ENCODE measurements around the gene ITGA3. TPM values are rescaled to one million over a fixed set of nuclear protein-coding genes. Genes with fewer than 3 reads are reported as not detected.
A peak's percentile ranks its signal among the peaks of the same experiment; 100 is the strongest.

The ITGA3 gene
- total RNA-seq, 1 experiment from 2014 or later = 392 TPM

DNA sequence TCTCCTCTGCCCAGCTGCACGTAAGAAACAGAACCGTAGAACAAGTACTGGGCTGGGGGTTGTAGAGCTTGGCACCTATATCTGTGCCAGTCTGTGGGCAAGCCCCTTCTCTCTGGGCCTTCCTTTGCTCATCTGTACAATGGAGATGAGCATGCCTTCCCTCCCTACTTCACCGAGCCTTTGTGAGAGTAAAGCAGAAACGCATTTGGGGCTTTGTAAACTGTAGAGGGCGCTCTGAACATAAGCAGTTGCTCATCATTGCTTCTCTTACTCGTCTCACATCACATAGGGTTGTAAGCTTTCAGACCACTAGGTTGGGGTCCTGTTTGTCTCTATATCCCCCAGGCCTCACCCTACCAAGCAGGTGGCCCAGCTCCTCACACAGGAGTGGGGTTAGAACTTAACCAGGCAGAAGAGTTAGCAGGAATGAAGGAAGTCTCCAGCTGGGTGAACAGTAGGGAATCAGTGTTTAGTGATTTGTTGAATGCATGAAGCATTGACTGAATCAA is 59.0 kb downstream of the ITGA3 start:
- H3K27ac ChIP-seq (ENCODE audit: low read depth, low read length) = no peak overlapping the region
- H3K4me1 ChIP-seq (ENCODE audit: control insufficient read depth in 1 of 2, insufficient read depth in 2 of 2, low read length in 2 of 2) = peaks cover 7 to 22% of the 10 kb centered on the region in 2 experiments; a peak in 3 of 4 replicates
- ChIA-PET CTCF (interaction anchor here (1.1 to 6.8 kb wide), 11 partner anchors 9 to 85 kb away, joined by 3 to 55 read pairs (median 5); partner anchors contain the start of gene PDK2), RAD21 (ENCODE audit: low non-redundant PET in 1 of 2, low total read pairs in 2 of 2, uncharacterized antibody in 2 of 2, unreplicated experiment in 2 of 2) (no interaction called here), POLR2A (no interaction called here)
- DNase-seq (ENCODE audit: low read depth, low spot score) (peak; percentile 66), ATAC-seq (peak; percentile 51)
- intact Hi-C loops (cut with micrococcal nuclease) = loop anchor here (2.0 kb wide), 1 partner anchor 46 kb away; no protein-coding TSS in a partner anchor
- no peaks in the 10 kb centered on the region for H4K20me1 ChIP-seq (ENCODE audit: insufficient read depth)
- no TSS peak for BruUV-seq (replicated peaks)
- peak overlapping the region; percentile 34 for H2AFZ ChIP-seq (ENCODE audit: low read depth, low read length, poor library complexity, severe bottlenecking)
- peaks cover 6% of the 10 kb centered on the region; the same call in 1 of the 2 replicates for H3K27me3 ChIP-seq (ENCODE audit: insufficient read depth, low read length)
- no peaks in the 10 kb centered on the region for H3K79me2 ChIP-seq (ENCODE audit: insufficient read depth, low read length)
- H3K9me3 ChIP-seq (ENCODE audit: control insufficient read depth in 1 of 2, insufficient read depth in 1 of 2, low read depth in 1 of 2, low read length in 2 of 2) = no peaks in the 10 kb centered on the region
- peak overlapping the region; percentile 35 for H3K4me2 ChIP-seq (ENCODE audit: low read length)
- H3K9me2 ChIP-seq (ENCODE audit: insufficient read depth) = no peaks in the 10 kb centered on the region
- H3K9ac ChIP-seq (ENCODE audit: low read length) = no peak overlapping the region
- TF ChIP-seq EZH2 (IDR thresholded peaks at IDR 0.05) = no peak
- TF ChIP-seq, protein P1, sequence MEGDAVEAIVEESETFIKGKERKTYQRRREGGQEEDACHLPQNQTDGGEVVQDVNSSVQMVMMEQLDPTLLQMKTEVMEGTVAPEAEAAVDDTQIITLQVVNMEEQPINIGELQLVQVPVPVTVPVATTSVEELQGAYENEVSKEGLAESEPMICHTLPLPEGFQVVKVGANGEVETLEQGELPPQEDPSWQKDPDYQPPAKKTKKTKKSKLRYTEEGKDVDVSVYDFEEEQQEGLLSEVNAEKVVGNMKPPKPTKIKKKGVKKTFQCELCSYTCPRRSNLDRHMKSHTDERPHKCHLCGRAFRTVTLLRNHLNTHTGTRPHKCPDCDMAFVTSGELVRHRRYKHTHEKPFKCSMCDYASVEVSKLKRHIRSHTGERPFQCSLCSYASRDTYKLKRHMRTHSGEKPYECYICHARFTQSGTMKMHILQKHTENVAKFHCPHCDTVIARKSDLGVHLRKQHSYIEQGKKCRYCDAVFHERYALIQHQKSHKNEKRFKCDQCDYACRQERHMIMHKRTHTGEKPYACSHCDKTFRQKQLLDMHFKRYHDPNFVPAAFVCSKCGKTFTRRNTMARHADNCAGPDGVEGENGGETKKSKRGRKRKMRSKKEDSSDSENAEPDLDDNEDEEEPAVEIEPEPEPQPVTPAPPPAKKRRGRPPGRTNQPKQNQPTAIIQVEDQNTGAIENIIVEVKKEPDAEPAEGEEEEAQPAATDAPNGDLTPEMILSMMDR (IDR thresholded peaks at IDR 0.05 in 2 of 3, conservative IDR thresholded peaks at IDR 0.05 in 1 of 3; ENCODE audit: borderline replicate concordance in 1 of 3, insufficient read depth in 1 of 3, low read depth in 2 of 3, low read length in 2 of 3) = peak; percentile 88 to 98 (median 92)
- no peaks in the 10 kb centered on the region for H3K36me3 ChIP-seq (ENCODE audit: control insufficient read depth in 1 of 2, insufficient read depth in 2 of 2, low read length in 2 of 2)
- H3K4me3 ChIP-seq (replicated peaks in 1 of 2; ENCODE audit: low read depth in 1 of 2, low read length in 2 of 2) = no peak overlapping the region

- POLR2A ChIA-PET = no interaction called here
- H3K9me2 ChIP-seq (ENCODE audit: insufficient read depth) = no peaks in the 10 kb centered on the region
- no peak for DNase-seq (ENCODE audit: low read depth, low spot score)
- no peak overlapping the region for H2AFZ ChIP-seq (ENCODE audit: low read depth, low read length, poor library complexity, severe bottlenecking)
- RAD21 ChIA-PET (ENCODE audit: low non-redundant PET in 1 of 2, low total read pairs in 2 of 2, uncharacterized antibody in 2 of 2, unreplicated experiment in 2 of 2) = no interaction called here
- H3K4me1 ChIP-seq (ENCODE audit: control insufficient read depth in 1 of 2, insufficient read depth in 2 of 2, low read length in 2 of 2) = peaks cover 7 to 22% of the 10 kb centered on the region in 2 experiments; a peak in 3 of 4 replicates
- no peaks in the 10 kb centered on the region for H3K9me3 ChIP-seq (ENCODE audit: control insufficient read depth in 1 of 2, insufficient read depth in 1 of 2, low read depth in 1 of 2, low read length in 2 of 2)
- no peak overlapping the region for H3K9ac ChIP-seq (ENCODE audit: low read length)
- H3K79me2 ChIP-seq (ENCODE audit: insufficient read depth, low read length) = no peaks in the 10 kb centered on the region
- CTCF ChIA-PET = interaction anchor here (1.4 to 6.8 kb wide), 6 partner anchors 23 to 84 kb away, joined by 3 to 55 read pairs (median 10); partner anchors contain the start of gene PDK2
- H3K27me3 ChIP-seq (ENCODE audit: insufficient read depth, low read length) = peaks cover 6% of the 10 kb centered on the region; the same call in 1 of the 2 replicates
- no peak overlapping the region for H3K27ac ChIP-seq (ENCODE audit: low read depth, low read length)
- no peaks in the 10 kb centered on the region for H3K36me3 ChIP-seq (ENCODE audit: control insufficient read depth in 1 of 2, insufficient read depth in 2 of 2, low read length in 2 of 2)
- H3K4me2 ChIP-seq (ENCODE audit: low read length) = no peak overlapping the region
- intact Hi-C loops (cut with micrococcal nuclease) = loop anchor here (2.0 kb wide), 1 partner anchor 45 kb away; no protein-coding TSS in a partner anchor
- no TSS peak for BruUV-seq (replicated peaks)
- no peak for ATAC-seq
- H3K4me3 ChIP-seq (replicated peaks in 1 of 2; ENCODE audit: low read depth in 1 of 2, low read length in 2 of 2) = no peak overlapping the region
- TF ChIP-seq EZH2phosphoT487 (IDR thresholded peaks at IDR 0.05; ENCODE audit: borderline replicate concordance) (no peak), SP1 (IDR thresholded peaks at IDR 0.05; ENCODE audit: low read depth) (no peak), CEBPB (IDR thresholded peaks at IDR 0.05; ENCODE audit: low read depth) (no peak), POLR2AphosphoS5 (IDR thresholded peaks at IDR 0.05; ENCODE audit: low read depth, low read length) (no peak)
- TF ChIP-seq, protein P2, sequence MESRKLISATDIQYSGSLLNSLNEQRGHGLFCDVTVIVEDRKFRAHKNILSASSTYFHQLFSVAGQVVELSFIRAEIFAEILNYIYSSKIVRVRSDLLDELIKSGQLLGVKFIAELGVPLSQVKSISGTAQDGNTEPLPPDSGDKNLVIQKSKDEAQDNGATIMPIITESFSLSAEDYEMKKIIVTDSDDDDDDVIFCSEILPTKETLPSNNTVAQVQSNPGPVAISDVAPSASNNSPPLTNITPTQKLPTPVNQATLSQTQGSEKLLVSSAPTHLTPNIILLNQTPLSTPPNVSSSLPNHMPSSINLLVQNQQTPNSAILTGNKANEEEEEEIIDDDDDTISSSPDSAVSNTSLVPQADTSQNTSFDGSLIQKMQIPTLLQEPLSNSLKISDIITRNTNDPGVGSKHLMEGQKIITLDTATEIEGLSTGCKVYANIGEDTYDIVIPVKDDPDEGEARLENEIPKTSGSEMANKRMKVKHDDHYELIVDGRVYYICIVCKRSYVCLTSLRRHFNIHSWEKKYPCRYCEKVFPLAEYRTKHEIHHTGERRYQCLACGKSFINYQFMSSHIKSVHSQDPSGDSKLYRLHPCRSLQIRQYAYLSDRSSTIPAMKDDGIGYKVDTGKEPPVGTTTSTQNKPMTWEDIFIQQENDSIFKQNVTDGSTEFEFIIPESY (IDR thresholded peaks at IDR 0.05; ENCODE audit: extremely low read depth, insufficient replicate concordance, low read length) = no peak
- TF ChIP-seq, protein P1 (IDR thresholded peaks at IDR 0.05 in 2 of 3, conservative IDR thresholded peaks at IDR 0.05 in 1 of 3; ENCODE audit: borderline replicate concordance in 1 of 3, insufficient read depth in 1 of 3, low read depth in 2 of 3, low read length in 2 of 3) = no peak
- H4K20me1 ChIP-seq (ENCODE audit: insufficient read depth) = no peaks in the 10 kb centered on the region
Observed at GRCh38 chr17:50115756-50116155, 59.8 kb downstream of the ITGA3 start.
